GM21526 (cell line): ENCODE data around the gene GPR15.

ENCODE experiments used
- ATAC-seq: cut with Tn5 transposase; IDR thresholded peaks from one replicate; pipeline ENCODE4 v1.9.1; 2021; ENCODE audit warnings: moderate library complexity; ENCODE audit not compliant: unreplicated experiment, low FRiP score

Gene GPR15

GRCh38 chr3:98531622-98532274 lies at the start of gene GPR15:
TSS of gene GPR15 (plus strand) at chr3:98531978. CDS start at chr3:98532034, 56 bp downstream.
- peak; percentile 32 for ATAC-seq

- no peak for ATAC-seq
Measured at GRCh38 chr3:98482717-98483482, 48.9 kb upstream of the GPR15 start.

GRCh38 chr3:98483626-98484025 lies 48.2 kb upstream of the GPR15 start:
- ATAC-seq = no peak

- ATAC-seq = no peak
Measured at GRCh38 chr3:98497381-98497780, 34.4 kb upstream of the GPR15 start, which contains the start of gene OR5K2. TSS of gene OR5K2 (plus strand) at chr3:98497681. CDS start at chr3:98497681, 0 bp downstream.

GRCh38 chr3:98500019-98500418 lies 31.8 kb upstream of the GPR15 start:
- no peak for ATAC-seq

- ATAC-seq = no peak
Measured at GRCh38 chr3:98501270-98501669, 30.5 kb upstream of the GPR15 start.

- no peak for ATAC-seq
Measured at GRCh38 chr3:98501863-98502576, 29.8 kb upstream of the GPR15 start.

- ATAC-seq = no peak
Measured at GRCh38 chr3:98504539-98504938, 27.2 kb upstream of the GPR15 start.

- ATAC-seq = no peak
Measured at GRCh38 chr3:98508582-98508981, 23.2 kb upstream of the GPR15 start.

GRCh38 chr3:98512576-98512975 lies 19.2 kb upstream of the GPR15 start:
- ATAC-seq = no peak

GRCh38 chr3:98513091-98513511 lies 18.7 kb upstream of the GPR15 start:
- no peak for ATAC-seq

GRCh38 chr3:98513736-98514135 lies 18.0 kb upstream of the GPR15 start:
- no peak for ATAC-seq

- ATAC-seq = no peak
Measured at GRCh38 chr3:98514948-98515347, 16.8 kb upstream of the GPR15 start.

- no peak for ATAC-seq
Measured at GRCh38 chr3:98518816-98519215, 13.0 kb upstream of the GPR15 start.

GRCh38 chr3:98519351-98519750 lies 12.4 kb upstream of the GPR15 start:
- no peak for ATAC-seq

GRCh38 chr3:98521897-98522543 lies 9.8 kb upstream of the GPR15 start:
- peak; percentile 46 for ATAC-seq

- peak; percentile 88 for ATAC-seq
Measured at GRCh38 chr3:98522544-98523281, 9.1 kb upstream of the GPR15 start, which contains the start of gene CLDND1. TSS of gene CLDND1 (minus strand) at chr3:98522902. CDS start at chr3:98521424, 1,478 bp downstream.

- ATAC-seq = no peak
Measured at GRCh38 chr3:98525494-98525893, 6.3 kb upstream of the GPR15 start.

GRCh38 chr3:98528474-98529346 lies 3.1 kb upstream of the GPR15 start:
- ATAC-seq = no peak
